IMR-90 (cell line): Measurements from ENCODE around the gene RAPGEF5. TPM values are rescaled to one million over a fixed set of nuclear protein-coding genes. Genes with fewer than 3 reads are reported as not detected.

Experiments used
- ATAC-seq: fragments of 200-7000 bp; cut with Tn5 transposase; 2 replicates; pipeline ENCODE4 v1.9.1; 2020; ENCODE audit warnings: low read depth, mild to moderate bottlenecking, moderate library complexity
- BruUV-seq: library from RNA; stranded (reverse); fragments of 400-500 nt; replicated peaks from 2 replicates; lab custom pipeline; 2021; lab: Mats Ljungman, UMichigan
- CTCF ChIA-PET: fragments of 300-600 bp; formaldehyde crosslinking; extraction: SDS; loops from one replicate; lab custom pipeline; 2021; ENCODE audit warnings: antibody characterized with exemption; lab: Yijun Ruan, JAX
- POLR2A ChIA-PET: fragments of 300-600 bp; sonication (Branson Sonifier 250); formaldehyde crosslinking; loops from one replicate; lab custom pipeline; 2022; ENCODE audit warnings: antibody characterized with exemption; ENCODE audit not compliant: unreplicated experiment; lab: Charles Lee
- DNase-seq: peaks from one replicate; pipeline ENCODE4 v3.0.0; 2013
- H2AFZ ChIP-seq: replicated peaks from 2 replicates; pipeline ENCODE3; 2013; ENCODE audit warnings: low read length, mild to moderate bottlenecking; ENCODE audit not compliant: poor library complexity
- H2AK5ac ChIP-seq: 2 replicates; pipeline ENCODE4 v1.6.1; 2013; ENCODE audit warnings: low read depth, low read length, inconsistent platforms
- H2AK9ac ChIP-seq: replicated peaks from 2 replicates; pipeline ENCODE3; 2013; ENCODE audit warnings: mild to moderate bottlenecking, low read depth, low read length, moderate library complexity; ENCODE audit not compliant: poor library complexity
- H2BK120ac ChIP-seq: 2 replicates; pipeline ENCODE4 v1.6.1; 2013; ENCODE audit warnings: low read depth, low read length, inconsistent platforms
- H2BK15ac ChIP-seq: 3 replicates; pipeline ENCODE4 v1.6.1; 2013; ENCODE audit warnings: low read depth, low read length, inconsistent platforms
- H2BK20ac ChIP-seq: 2 replicates; pipeline ENCODE4 v1.6.1; 2013; ENCODE audit warnings: low read depth, mild to moderate bottlenecking, inconsistent platforms, low read length, moderate library complexity
- H2BK5ac ChIP-seq: 2 replicates; pipeline ENCODE4 v1.6.1; 2013; ENCODE audit warnings: mild to moderate bottlenecking, low read depth, low read length, inconsistent platforms; ENCODE audit not compliant: poor library complexity, severe bottlenecking
- H3K14ac ChIP-seq: replicated peaks from 2 replicates; pipeline ENCODE4 v1.6.1; 2013; ENCODE audit warnings: low read depth, low read length, inconsistent platforms
- H3K18ac ChIP-seq: 2 replicates; pipeline ENCODE4 v1.6.1; 2013; ENCODE audit warnings: low read depth, low read length, control low read depth
- H3K23ac ChIP-seq: 2 replicates; pipeline ENCODE4 v1.6.1; 2013; ENCODE audit warnings: low read depth, low read length, inconsistent platforms
- H3K27ac ChIP-seq: 2 replicates; pipeline ENCODE4 v1.5.1; 2013; ENCODE audit warnings: mild to moderate bottlenecking, control low read depth, low read length; ENCODE audit not compliant: insufficient read depth
- H3K27me3 ChIP-seq: 2 replicates; pipeline ENCODE4 v1.6.1; 2013; ENCODE audit warnings: low read length; ENCODE audit not compliant: control insufficient read depth, insufficient read depth
- H3K36me3 ChIP-seq: 2 replicates; pipeline ENCODE4 v1.6.1; 2013; ENCODE audit warnings: low read length, mixed read lengths; ENCODE audit not compliant: control insufficient read depth, insufficient read depth
- H3K4ac ChIP-seq: 2 replicates; pipeline ENCODE4 v1.6.1; 2013; ENCODE audit warnings: low read depth, low read length, inconsistent platforms
- H3K4me1 ChIP-seq: 2 replicates; pipeline ENCODE4 v1.6.1; 2013; ENCODE audit warnings: low read length, mixed read lengths; ENCODE audit not compliant: control insufficient read depth, insufficient read depth
- H3K4me2 ChIP-seq: 2 replicates; pipeline ENCODE4 v1.6.1; 2013; ENCODE audit warnings: low read depth, mild to moderate bottlenecking, control low read depth, low read length, moderate library complexity
- H3K4me3 ChIP-seq: 2 replicates; pipeline ENCODE4 v1.5.1; 2013; ENCODE audit warnings: low read depth, mild to moderate bottlenecking, control low read depth, low read length, moderate library complexity; ENCODE audit not compliant: insufficient read depth
- H3K56ac ChIP-seq: 2 replicates; pipeline ENCODE4 v1.6.1; 2013; ENCODE audit warnings: low read length, inconsistent platforms; ENCODE audit not compliant: insufficient read depth; ENCODE audit errors: extremely low read depth
- H3K79me1 ChIP-seq, 2 experiments: 2 replicates each; pipeline ENCODE4 v1.6.1; 2013; ENCODE audit warnings: low read length in 2 of 2, inconsistent platforms in 1 of 2, low read depth in 1 of 2
- H3K9ac ChIP-seq: 2 replicates; pipeline ENCODE4 v1.6.1; 2013; ENCODE audit warnings: low read depth, low read length, control low read depth
- H3K9me1 ChIP-seq: 2 replicates; pipeline ENCODE4 v1.6.1; 2013; ENCODE audit warnings: low read length, inconsistent platforms; ENCODE audit not compliant: insufficient read depth
- H3K9me3 ChIP-seq: 2 replicates; pipeline ENCODE4 v1.6.1; 2013; ENCODE audit warnings: low read length; ENCODE audit not compliant: control insufficient read depth, insufficient read depth
- H4K20me1 ChIP-seq: 2 replicates; pipeline ENCODE4 v1.6.1; 2013; ENCODE audit warnings: low read length, inconsistent platforms; ENCODE audit not compliant: insufficient read depth
- H4K5ac ChIP-seq: 2 replicates; pipeline ENCODE4 v1.6.1; 2013; ENCODE audit warnings: mild to moderate bottlenecking, low read depth, low read length, control low read depth
- H4K8ac ChIP-seq, 2 experiments: 2 replicates each; pipeline ENCODE4 v1.6.1; 2013; ENCODE audit warnings: low read depth in 2 of 2, low read length in 2 of 2, control low read depth in 1 of 2, inconsistent platforms in 1 of 2
- H4K91ac ChIP-seq: 2 replicates; pipeline ENCODE4 v1.6.1; 2013; ENCODE audit warnings: low read depth, low read length, inconsistent platforms; ENCODE audit not compliant: insufficient read depth
- CEBPB ChIP-seq: IDR thresholded peaks from 2 replicates; pipeline ENCODE4 v1.6.1; 2012; ENCODE audit warnings: low read depth, low read length, improper control_type of control experiment
- RAD21 ChIP-seq: IDR thresholded peaks from 2 replicates; pipeline ENCODE4 v1.6.1; 2012; ENCODE audit warnings: low read length, improper control_type of control experiment
- WGBS, 2 experiments: methylation state at CpG; one replicate each; pipeline versions ENCODE4 v1.1.5 to v1.1.7; 2013; ENCODE audit warnings: missing lambda C conversion rate in 2 of 2; ENCODE audit not compliant: insufficient read length in 1 of 2; ENCODE audit errors: extremely low coverage in 2 of 2; 5-methylcytosine and 5-hydroxymethylcytosine counted together
- dilution Hi-C: fragments of 300-500 bp; cut with HindIII; formaldehyde crosslinking; loops from one replicate; pipeline ENCODE4 v1.14.3; 2018; ENCODE audit warnings: low sequenced_read_pairs; ENCODE audit not compliant: unreplicated experiment
- in situ Hi-C: fragments of 300-500 bp; cut with MboI; formaldehyde crosslinking; loops from 3 replicates; pipeline ENCODE4 v1.14.3; 2019; ENCODE audit warnings: low sequenced_read_pairs, inconsistent platforms, mixed read lengths
- intact Hi-C: fragments of 100-400 bp; cut with micrococcal nuclease; formaldehyde crosslinking; loops from 2 replicates; pipeline ENCODE4 v1.10.0; 2022
- polyA plus RNA-seq, 3 experiments: library from polyadenylated mRNA; depleted of rRNA; stranded (reverse); fragments of >200 nt; gene quantifications; 2 replicates each; pipeline ENCODE4 v1.2.3, GENCODE V29; 2012; ENCODE audit warnings: low replicate concordance in 1 of 3
- total RNA-seq: library from RNA; depleted of rRNA; stranded (reverse); fragments of >200 nt; gene quantifications from 2 replicates; pipeline ENCODE4 v1.2.3, GENCODE V29; 2012
- TF ChIP-seq, protein P1 (sequence below): fragments of 150-350 bp; IDR thresholded peaks from 2 replicates; pipeline ENCODE4 v1.6.1; 2017; ENCODE audit warnings: mild to moderate bottlenecking, antibody characterized with exemption, low read length, low read depth

RAPGEF5 gene
- total and polyA plus RNA-seq, 2 of the 4 experiments (the other 2 are of a cell fraction) = 0.05 to 0.18 TPM

- CTCF ChIA-PET = interaction anchor here (1.1 kb wide), 1 partner anchor 11 kb away, joined by 3 read pairs; no protein-coding TSS in a partner anchor
- ATAC-seq = peak; percentile 32
Measured at GRCh38 chr7:22094413-22095342, 262.3 kb downstream of the RAPGEF5 start.

More at GRCh38 chr7:22094413-22095342, 262.3 kb downstream of the RAPGEF5 start:
- 67% methylated on average over 1 of the region's 11 CpGs; no CpG with 5 or more reads in 1 of the 2 experiments for WGBS, 2 experiments
- BruUV-seq = no TSS peak
- no peaks in the 10 kb centered on the region for H3K79me1 ChIP-seq
- H3K27me3 ChIP-seq = peaks cover 4% of the 10 kb centered on the region; the same call in 1 of the 2 replicates
- no peak overlapping the region for H2AK9ac ChIP-seq
- in situ Hi-C loops = no loop called here
- peak; percentile 10 for DNase-seq
- H3K23ac ChIP-seq = no peak overlapping the region
- dilution Hi-C loops = no loop called here
- H2AK5ac ChIP-seq = no peak overlapping the region
- no peak overlapping the region for H4K5ac ChIP-seq
- no peak overlapping the region for H2BK5ac ChIP-seq
- no peak overlapping the region for H3K9ac ChIP-seq
- no peak overlapping the region for H3K4me2 ChIP-seq
- no peak overlapping the region for H2BK20ac ChIP-seq
- no peaks in the 10 kb centered on the region for H3K36me3 ChIP-seq
- H4K8ac ChIP-seq = no peak overlapping the region
- no peak overlapping the region for H3K14ac ChIP-seq
- no peak overlapping the region for H3K56ac ChIP-seq
- H3K27ac ChIP-seq = no peak overlapping the region
- no peak overlapping the region for H2BK15ac ChIP-seq
- TF ChIP-seq CEBPB (no peak), RAD21 (no peak)
- TF ChIP-seq, protein P1, sequence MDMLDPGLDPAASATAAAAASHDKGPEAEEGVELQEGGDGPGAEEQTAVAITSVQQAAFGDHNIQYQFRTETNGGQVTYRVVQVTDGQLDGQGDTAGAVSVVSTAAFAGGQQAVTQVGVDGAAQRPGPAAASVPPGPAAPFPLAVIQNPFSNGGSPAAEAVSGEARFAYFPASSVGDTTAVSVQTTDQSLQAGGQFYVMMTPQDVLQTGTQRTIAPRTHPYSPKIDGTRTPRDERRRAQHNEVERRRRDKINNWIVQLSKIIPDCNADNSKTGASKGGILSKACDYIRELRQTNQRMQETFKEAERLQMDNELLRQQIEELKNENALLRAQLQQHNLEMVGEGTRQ = peak; percentile 36; the same call in 1 of the 2 replicates
- POLR2A ChIA-PET = no interaction called here
- no peaks in the 10 kb centered on the region for H3K9me3 ChIP-seq
- no peaks in the 10 kb centered on the region for H4K20me1 ChIP-seq
- H3K18ac ChIP-seq = no peak overlapping the region
- H3K9me1 ChIP-seq = no peaks in the 10 kb centered on the region
- no peak overlapping the region for H3K4me3 ChIP-seq
- no peaks in the 10 kb centered on the region for H3K4me1 ChIP-seq
- no peak overlapping the region for H3K4ac ChIP-seq
- no peak overlapping the region for H2AFZ ChIP-seq
- H2BK120ac ChIP-seq = no peak overlapping the region
- intact Hi-C loops = no loop called here
- no peak overlapping the region for H4K91ac ChIP-seq
